Activated naive CD4-positive, alpha-beta T cell (primary cell): Measurements from ENCODE around the gene ZGRF1.
"Not testable (repeated sequence)": the region's sequence is repeated elsewhere in the genome, so short reads cannot be mapped to it uniquely, and the experiment has no call there.

Source experiments
- DNase-seq, 4 experiments: peaks; one replicate each; lab custom pipeline; 2025; lab: John Stamatoyannopoulos, UW

Gene ZGRF1

GRCh38 chr4:112515198-112516065, 121.3 kb downstream of the ZGRF1 start:
- peak in 2 of 4 experiments; percentile 2 to 5 for DNase-seq

- no peak for DNase-seq
Measured at GRCh38 chr4:112514647-112515197, 122.0 kb downstream of the ZGRF1 start.

- no peak for DNase-seq
Measured at GRCh38 chr4:112513971-112514646, 122.6 kb downstream of the ZGRF1 start.

- DNase-seq = no peak
Measured at GRCh38 chr4:112511803-112512118, 124.9 kb downstream of the ZGRF1 start.

- no peak for DNase-seq
Measured at GRCh38 chr4:112511093-112511802, 125.5 kb downstream of the ZGRF1 start.

DNA sequence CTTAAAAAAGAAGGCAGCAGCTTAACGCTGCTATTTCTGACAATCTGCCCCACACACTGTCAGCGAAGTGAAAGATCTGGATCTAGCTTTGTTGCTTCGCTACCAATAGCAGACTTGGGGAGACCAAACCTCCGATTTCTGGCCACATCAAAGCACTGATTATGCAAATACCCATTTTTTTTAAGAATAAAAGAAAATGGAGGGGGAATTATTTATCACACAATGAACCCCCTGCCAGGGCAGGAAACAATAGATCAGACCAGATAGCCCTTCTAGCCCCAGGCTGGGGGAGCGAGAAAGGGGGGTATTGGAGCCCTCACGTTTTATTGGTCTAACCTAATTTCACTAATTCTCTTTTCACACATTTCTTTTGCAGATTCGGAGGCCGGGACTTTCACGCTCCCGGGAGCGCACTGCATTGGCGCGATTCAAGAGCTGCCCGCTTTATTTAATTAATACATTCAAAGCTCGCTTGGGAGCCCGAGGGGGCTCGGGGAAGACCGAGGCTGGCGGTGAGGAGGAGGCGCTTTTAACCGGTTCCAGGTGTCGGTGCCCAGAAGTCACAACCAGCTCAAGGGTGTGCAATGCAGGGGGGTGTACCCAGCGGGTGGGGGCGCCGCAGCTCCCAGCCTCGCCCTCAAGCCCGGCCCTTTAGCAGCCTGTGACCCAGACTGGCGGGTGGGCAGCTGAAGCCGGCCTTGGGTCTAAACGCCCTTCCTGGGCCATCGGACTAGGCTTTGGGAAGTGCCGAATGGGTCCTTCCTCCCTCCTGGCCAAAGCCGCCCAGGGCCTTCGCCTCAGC, 126.2 kb downstream of the ZGRF1 start:
- DNase-seq = no peak

GRCh38 chr4:112509243-112510141, 127.2 kb downstream of the ZGRF1 start:
- DNase-seq = no peak

- no peak for DNase-seq
Measured at GRCh38 chr4:112508356-112508755, 128.4 kb downstream of the ZGRF1 start.

DNA sequence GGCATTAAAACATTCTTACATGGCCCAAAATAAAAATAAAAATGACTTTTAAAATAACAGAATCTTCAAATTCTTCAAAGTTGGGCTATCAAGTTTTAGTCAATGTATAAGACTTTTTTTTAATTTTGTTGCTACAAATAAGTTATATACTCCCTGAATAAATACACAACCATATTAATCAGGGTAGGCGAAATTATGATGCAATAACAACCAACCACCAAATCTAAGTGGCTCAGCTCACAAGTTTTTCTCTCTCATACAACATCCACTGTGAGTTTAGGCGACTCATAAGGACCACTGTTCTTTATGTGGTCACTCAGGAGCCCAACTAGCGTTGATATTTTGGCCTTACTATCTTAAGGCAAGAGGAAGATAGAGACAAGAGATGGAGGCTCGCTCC, 131.9 kb downstream of the ZGRF1 start:
- DNase-seq = no peak

- no peak for DNase-seq
Measured at GRCh38 chr4:112502871-112503270, 133.8 kb downstream of the ZGRF1 start.

GRCh38 chr4:112492321-112492720, 144.4 kb downstream of the ZGRF1 start:
- no peak for DNase-seq

DNA sequence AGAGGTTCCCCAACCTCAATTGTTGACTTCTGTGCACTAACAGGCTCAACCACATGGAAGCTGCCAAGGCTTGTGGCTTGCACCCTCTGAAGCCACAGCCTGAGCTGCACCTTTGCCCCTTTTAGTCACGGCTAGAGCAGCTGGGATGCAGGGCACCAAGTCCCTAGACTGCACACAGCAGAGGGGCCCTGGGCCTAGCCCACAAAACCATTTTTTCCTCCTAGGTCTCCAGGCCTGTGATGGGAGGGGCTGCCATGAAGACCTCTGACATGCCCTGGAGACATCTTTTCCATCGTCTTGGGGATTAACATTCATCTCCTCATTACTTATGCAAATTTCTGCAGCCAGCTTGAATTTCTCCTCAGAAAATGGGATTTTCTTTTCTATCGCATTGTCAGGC, 145.9 kb downstream of the ZGRF1 start:
- DNase-seq = not testable (repeated sequence)
